ENCODE measurements around the gene ADAM17. TPM values are rescaled to one million over a fixed set of nuclear protein-coding genes. Genes with fewer than 3 reads are reported as not detected.

The ADAM17 gene
- total and polyA plus RNA-seq, 2 of the 8 experiments (the other 6 are each of a cell fraction or from before 2014, with no cell fraction given): 6.5 to 23.5 TPM

- TF ChIP-seq JUND (IDR thresholded peaks at IDR 0.05; ENCODE audit: low read length) (no peak), RAD21 (IDR thresholded peaks at IDR 0.05 in 1 of 2, conservative IDR thresholded peaks at IDR 0.05 in 1 of 2; ENCODE audit: low read depth in 2 of 2, low read length in 2 of 2) (no peak), RBBP5 (IDR thresholded peaks at IDR 0.05; ENCODE audit: borderline replicate concordance, low read depth, low read length) (no peak), TCF12 (IDR thresholded peaks at IDR 0.05; ENCODE audit: low read depth, low read length) (no peak), BCL11A (IDR thresholded peaks at IDR 0.05; ENCODE audit: low read depth in 2 of 2, low read length in 2 of 2) (no peak), SP1 (IDR thresholded peaks at IDR 0.05; ENCODE audit: low read depth, low read length) (no peak), SUZ12 (IDR thresholded peaks at IDR 0.05; ENCODE audit: low read length) (no peak)
Measured at GRCh38 chr2:9596621-9597311, 41.1 kb upstream of the ADAM17 start (continued).

All from H1 (cell line).